ENCODE data around the gene FAM237B. TPM values are rescaled to one million over a fixed set of nuclear protein-coding genes. Genes with fewer than 3 reads are reported as not detected.

FAM237B gene
- total RNA-seq, 1 experiment from 2014 or later: not detected

GRCh38 chr7:90347759-90348158 is 26.7 kb upstream of the FAM237B start:
- TF ChIP-seq CTCF (conservative IDR thresholded peaks at IDR 0.05; ENCODE audit: low read depth, low read length): no peak
- no peak for TF ChIP-seq EZH2 (IDR thresholded peaks at IDR 0.05; ENCODE audit: borderline replicate concordance, low read depth, low read length, poor library complexity, severe bottlenecking)
- peaks cover 10% of the 10 kb centered on the region for H3K4me1 ChIP-seq (ENCODE audit: insufficient read depth, low read length, poor library complexity, severe bottlenecking)
- no TSS peak for BruUV-seq (replicated peaks)
- intact Hi-C loops (cut with micrococcal nuclease; ENCODE audit: unreplicated experiment): loop anchor here (2.0 kb wide), 1 partner anchor 55 kb away; the partner anchor contains the start of gene CLDN12
- ChIA-PET POLR2A (ENCODE audit: low non-redundant PET) (no interaction called here), CTCF (no interaction called here)
- H3K36me3 ChIP-seq (ENCODE audit: insufficient read depth, low read length, poor library complexity, severe bottlenecking): no peaks in the 10 kb centered on the region
- no peaks in the 10 kb centered on the region for H3K27me3 ChIP-seq (replicated peaks; ENCODE audit: insufficient read depth, low read depth, low read length, poor library complexity)
- H3K9me3 ChIP-seq (ENCODE audit: low read depth, low read length, poor library complexity, severe bottlenecking): no peaks in the 10 kb centered on the region
- no peak overlapping the region for H3K27ac ChIP-seq (ENCODE audit: low read depth, low read length, poor library complexity, severe bottlenecking)
- DNase-seq (ENCODE audit: low spot score): no peak
- H3K4me3 ChIP-seq (ENCODE audit: low read depth, low read length, poor library complexity, severe bottlenecking): peak overlapping the region; percentile 73

GRCh38 chr7:90346336-90347125 is 25.4 kb upstream of the FAM237B start, which contains the start of gene GTPBP10:
TSS of gene GTPBP10 (plus strand) at chr7:90346716. CDS start at chr7:90346742, 26 bp downstream.
- Histone ChIP-seq H3K4me3 (ENCODE audit: low read depth, low read length, poor library complexity, severe bottlenecking) (peak within 1 kb of the TSS; percentile 73), H3K27me3 (replicated peaks; ENCODE audit: insufficient read depth, low read depth, low read length, poor library complexity) (no peaks in the 10 kb centered on the region), H3K27ac (ENCODE audit: low read depth, low read length, poor library complexity, severe bottlenecking) (peak within 1 kb of the TSS; percentile 88), H3K36me3 (ENCODE audit: insufficient read depth, low read length, poor library complexity, severe bottlenecking) (no peaks in the 10 kb centered on the region), H3K9me3 (ENCODE audit: low read depth, low read length, poor library complexity, severe bottlenecking) (no peaks in the 10 kb centered on the region), H3K4me1 (ENCODE audit: insufficient read depth, low read length, poor library complexity, severe bottlenecking) (peaks cover 10% of the 10 kb centered on the region)
- intact Hi-C loops (cut with micrococcal nuclease; ENCODE audit: unreplicated experiment): loop anchor here (2.0 kb wide), 1 partner anchor 56 kb away; the partner anchor contains the start of gene CLDN12
- DNase-seq (ENCODE audit: low spot score): peak; percentile 97
- TF ChIP-seq EZH2 (IDR thresholded peaks at IDR 0.05; ENCODE audit: borderline replicate concordance, low read depth, low read length, poor library complexity, severe bottlenecking) (no peak), CTCF (conservative IDR thresholded peaks at IDR 0.05; ENCODE audit: low read depth, low read length) (peak; percentile 86)
- POLR2A ChIA-PET (ENCODE audit: low non-redundant PET): interaction anchor here (0.6 kb wide), 1 partner anchor 182 kb away, joined by 3 read pairs; no protein-coding TSS in a partner anchor
- CTCF ChIA-PET: interaction anchor here (0.7 to 1.4 kb wide), 2 partner anchors 13 to 34 kb away, joined by 3 read pairs; no protein-coding TSS in a partner anchor
- TSS peak; percentile 81 for BruUV-seq (replicated peaks)

- intact Hi-C loops (cut with micrococcal nuclease; ENCODE audit: unreplicated experiment): loop anchor here (2.0 kb wide), 1 partner anchor 57 kb away; the partner anchor contains the start of gene CLDN12
- TSS peak; percentile 96 for BruUV-seq (replicated peaks)
- ChIA-PET CTCF (interaction anchor here (0.7 to 1.4 kb wide), 2 partner anchors 13 to 33 kb away, joined by 3 read pairs; no protein-coding TSS in a partner anchor), POLR2A (ENCODE audit: low non-redundant PET) (interaction anchor here (0.6 kb wide), 1 partner anchor 183 kb away, joined by 3 read pairs; no protein-coding TSS in a partner anchor)
- Histone ChIP-seq H3K4me3 (ENCODE audit: low read depth, low read length, poor library complexity, severe bottlenecking) (peak overlapping the region; percentile 73), H3K36me3 (ENCODE audit: insufficient read depth, low read length, poor library complexity, severe bottlenecking) (no peaks in the 10 kb centered on the region), H3K27me3 (replicated peaks; ENCODE audit: insufficient read depth, low read depth, low read length, poor library complexity) (no peaks in the 10 kb centered on the region), H3K4me1 (ENCODE audit: insufficient read depth, low read length, poor library complexity, severe bottlenecking) (peaks cover 10% of the 10 kb centered on the region), H3K9me3 (ENCODE audit: low read depth, low read length, poor library complexity, severe bottlenecking) (no peaks in the 10 kb centered on the region), H3K27ac (ENCODE audit: low read depth, low read length, poor library complexity, severe bottlenecking) (peak overlapping the region; percentile 88)
- peak; percentile 22 for DNase-seq (ENCODE audit: low spot score)
- no peak for TF ChIP-seq EZH2 (IDR thresholded peaks at IDR 0.05; ENCODE audit: borderline replicate concordance, low read depth, low read length, poor library complexity, severe bottlenecking)
These were observed 24.7 kb upstream of the FAM237B start for GRCh38 chr7:90345595-90346335.
